Mesendoderm (in vitro differentiated cells): ENCODE measurements around the gene PPM1N.

Experiments used
- DNase-seq: peaks from one replicate; pipeline ENCODE4 v3.0.0; 2013
- H2AK5ac ChIP-seq: 2 replicates; pipeline ENCODE4 v1.6.1; 2013; ENCODE audit warnings: low read length, inconsistent platforms
- H2BK120ac ChIP-seq: 2 replicates; pipeline ENCODE4 v1.6.1; 2013; ENCODE audit warnings: low read depth, mild to moderate bottlenecking, low read length, moderate library complexity, mixed read lengths
- H2BK15ac ChIP-seq: replicated peaks from 2 replicates; pipeline ENCODE4 v1.6.1; 2013; ENCODE audit warnings: low read depth, mild to moderate bottlenecking, moderate library complexity
- H2BK5ac ChIP-seq: 2 replicates; pipeline ENCODE4 v1.6.1; 2013; ENCODE audit warnings: low read length, inconsistent platforms
- H3K18ac ChIP-seq: 2 replicates; pipeline ENCODE4 v1.6.1; 2013; ENCODE audit warnings: mild to moderate bottlenecking, low read length, mixed read lengths
- H3K23ac ChIP-seq: one replicate; pipeline ENCODE4 v1.6.1; 2013; ENCODE audit warnings: low read length
- H3K27ac ChIP-seq: 2 replicates; pipeline ENCODE4 v1.5.1; 2013; ENCODE audit warnings: low read depth, mild to moderate bottlenecking, inconsistent platforms, low read length, moderate library complexity
- H3K27me3 ChIP-seq: 2 replicates; pipeline ENCODE4 v1.6.1; 2013; ENCODE audit warnings: low read length, control low read depth, mild to moderate bottlenecking, inconsistent platforms; ENCODE audit not compliant: insufficient read depth, poor library complexity
- H3K36me3 ChIP-seq: 2 replicates; pipeline ENCODE4 v1.6.1; 2013; ENCODE audit warnings: low read length, inconsistent platforms; ENCODE audit not compliant: control insufficient read depth, insufficient read depth
- H3K4ac ChIP-seq: one replicate; pipeline ENCODE4 v1.6.1; 2013; ENCODE audit warnings: low read depth, mild to moderate bottlenecking, low read length, moderate library complexity
- H3K4me1 ChIP-seq: 2 replicates; pipeline ENCODE4 v1.6.1; 2013; ENCODE audit warnings: low read depth, low read length, inconsistent platforms; ENCODE audit not compliant: control insufficient read depth
- H3K4me2 ChIP-seq: 2 replicates; pipeline ENCODE4 v1.6.1; 2013; ENCODE audit warnings: low read length
- H3K4me3 ChIP-seq: 2 replicates; pipeline ENCODE4 v1.5.1; 2013; ENCODE audit warnings: mild to moderate bottlenecking, low read length
- H3K56ac ChIP-seq: one replicate; pipeline ENCODE4 v1.6.1; 2013; ENCODE audit warnings: low read length
- H3K79me1 ChIP-seq: 2 replicates; pipeline ENCODE4 v1.6.1; 2013; ENCODE audit warnings: low read length, inconsistent platforms
- H3K79me2 ChIP-seq: 2 replicates; pipeline ENCODE4 v1.6.1; 2013; ENCODE audit warnings: mild to moderate bottlenecking, low read length; ENCODE audit not compliant: control insufficient read depth, insufficient read depth
- H3K9ac ChIP-seq: 2 replicates; pipeline ENCODE4 v1.6.1; 2013; ENCODE audit warnings: low read length, inconsistent platforms
- H4K5ac ChIP-seq: one replicate; pipeline ENCODE4 v1.6.1; 2013; ENCODE audit warnings: low read length
- H4K8ac ChIP-seq: one replicate; pipeline ENCODE4 v1.6.1; 2013; ENCODE audit warnings: low read depth, mild to moderate bottlenecking, control low read depth, low read length, moderate library complexity
- WGBS: extraction: QIAGEN DNeasy Blood & Tissue Kit; methylation state at CpG from one replicate; pipeline ENCODE4 v1.1.7; 2013; ENCODE audit warnings: low lambda C conversion rate, missing lambda C conversion rate; ENCODE audit not compliant: insufficient coverage; ENCODE audit errors: extremely low coverage; 5-methylcytosine and 5-hydroxymethylcytosine counted together

PPM1N gene

GRCh38 chr19:45475537-45476291 lies 22.5 kb upstream of the PPM1N start:
- Histone ChIP-seq H3K4me1 (no peaks in the 10 kb centered on the region), H3K79me1 (no peaks in the 10 kb centered on the region), H3K56ac (no peak overlapping the region), H3K4me3 (no peak overlapping the region), H4K5ac (no peak overlapping the region), H3K4ac (no peak overlapping the region), H2BK15ac (no peak overlapping the region), H3K36me3 (no peaks in the 10 kb centered on the region), H3K27me3 (no peaks in the 10 kb centered on the region), H3K23ac (no peak overlapping the region), H3K9ac (no peak overlapping the region), H2AK5ac (no peak overlapping the region), H3K79me2 (no peaks in the 10 kb centered on the region), H3K4me2 (no peak overlapping the region), H3K27ac (no peak overlapping the region), H2BK5ac (no peak overlapping the region), H2BK120ac (no peak overlapping the region), H4K8ac (no peak overlapping the region), H3K18ac (no peak overlapping the region)
- no peak for DNase-seq
- WGBS: no CpG with 5 or more reads among the region's 6 CpGs

GRCh38 chr19:45476304-45476703 lies 21.9 kb upstream of the PPM1N start:
- no peak overlapping the region for H3K56ac ChIP-seq
- no peak overlapping the region for H3K18ac ChIP-seq
- no peak overlapping the region for H2AK5ac ChIP-seq
- H3K4ac ChIP-seq: no peak overlapping the region
- no peaks in the 10 kb centered on the region for H3K27me3 ChIP-seq
- no peak overlapping the region for H2BK5ac ChIP-seq
- no peak overlapping the region for H2BK120ac ChIP-seq
- H3K4me1 ChIP-seq: no peaks in the 10 kb centered on the region
- no peak overlapping the region for H3K4me3 ChIP-seq
- H4K5ac ChIP-seq: no peak overlapping the region
- no CpG with 5 or more reads among the region's 5 CpGs for WGBS
- H3K4me2 ChIP-seq: no peak overlapping the region
- H3K23ac ChIP-seq: no peak overlapping the region
- no peak for DNase-seq
- no peaks in the 10 kb centered on the region for H3K79me1 ChIP-seq
- H3K27ac ChIP-seq: no peak overlapping the region
- no peaks in the 10 kb centered on the region for H3K79me2 ChIP-seq
- H3K36me3 ChIP-seq: no peaks in the 10 kb centered on the region
- no peak overlapping the region for H3K9ac ChIP-seq
- no peak overlapping the region for H2BK15ac ChIP-seq
- H4K8ac ChIP-seq: no peak overlapping the region

GRCh38 chr19:45477186-45477585 lies 21.1 kb upstream of the PPM1N start:
- no peaks in the 10 kb centered on the region for H3K4me1 ChIP-seq
- H3K4me3 ChIP-seq: no peak overlapping the region
- no peak overlapping the region for H2AK5ac ChIP-seq
- no peak overlapping the region for H4K5ac ChIP-seq
- WGBS: no CpG with 5 or more reads among the region's 5 CpGs
- no peaks in the 10 kb centered on the region for H3K27me3 ChIP-seq
- H3K23ac ChIP-seq: no peak overlapping the region
- no peak overlapping the region for H3K18ac ChIP-seq
- H2BK15ac ChIP-seq: no peak overlapping the region
- no peak overlapping the region for H2BK5ac ChIP-seq
- no peak overlapping the region for H3K27ac ChIP-seq
- no peak overlapping the region for H3K4ac ChIP-seq
- H3K79me1 ChIP-seq: no peaks in the 10 kb centered on the region
- no peaks in the 10 kb centered on the region for H3K79me2 ChIP-seq
- H3K56ac ChIP-seq: peak overlapping the region; percentile 7
- no peak overlapping the region for H3K9ac ChIP-seq
- DNase-seq: no peak
- no peaks in the 10 kb centered on the region for H3K36me3 ChIP-seq
- no peak overlapping the region for H2BK120ac ChIP-seq
- no peak overlapping the region for H4K8ac ChIP-seq
- no peak overlapping the region for H3K4me2 ChIP-seq

GRCh38 chr19:45477713-45478453 lies 20.4 kb upstream of the PPM1N start:
- Histone ChIP-seq H3K79me1 (no peaks in the 10 kb centered on the region), H2BK15ac (no peak overlapping the region)

GRCh38 chr19:45478454-45479238 lies 19.6 kb upstream of the PPM1N start:
- no peaks in the 10 kb centered on the region for H3K79me2 ChIP-seq
- H3K4ac ChIP-seq: no peak overlapping the region
- no peak overlapping the region for H4K8ac ChIP-seq
- peak overlapping the region; percentile 34 for H3K18ac ChIP-seq
- H3K79me1 ChIP-seq: no peaks in the 10 kb centered on the region
- no peak overlapping the region for H2BK120ac ChIP-seq
- no CpG with 5 or more reads among the region's 39 CpGs for WGBS
- H2AK5ac ChIP-seq: no peak overlapping the region
- H2BK15ac ChIP-seq: no peak overlapping the region
- H3K23ac ChIP-seq: no peak overlapping the region
- no peak overlapping the region for H3K27ac ChIP-seq
- H3K4me2 ChIP-seq: peak overlapping the region; percentile 4
- H3K9ac ChIP-seq: peak overlapping the region; percentile 59
- H3K27me3 ChIP-seq: no peaks in the 10 kb centered on the region
- H3K56ac ChIP-seq: peak overlapping the region; percentile 80
- H4K5ac ChIP-seq: no peak overlapping the region
- H3K4me1 ChIP-seq: no peaks in the 10 kb centered on the region
- H3K4me3 ChIP-seq: peak overlapping the region; percentile 9
- no peak overlapping the region for H2BK5ac ChIP-seq
- peak; percentile 98 for DNase-seq
- no peaks in the 10 kb centered on the region for H3K36me3 ChIP-seq

More at GRCh38 chr19:45477713-45478453, 20.4 kb upstream of the PPM1N start:
- H2AK5ac ChIP-seq: no peak overlapping the region
- H3K9ac ChIP-seq: peak overlapping the region; percentile 14
- H3K79me2 ChIP-seq: no peaks in the 10 kb centered on the region
- H2BK120ac ChIP-seq: no peak overlapping the region
- no peak overlapping the region for H3K18ac ChIP-seq
- H3K4me3 ChIP-seq: no peak overlapping the region
- H3K36me3 ChIP-seq: no peaks in the 10 kb centered on the region
- H4K5ac ChIP-seq: no peak overlapping the region
- no CpG with 5 or more reads among the region's 12 CpGs for WGBS
- no peak overlapping the region for H2BK5ac ChIP-seq
- no peak overlapping the region for H4K8ac ChIP-seq
- H3K27me3 ChIP-seq: no peaks in the 10 kb centered on the region
- peak overlapping the region; percentile 7 for H3K4me2 ChIP-seq
- no peaks in the 10 kb centered on the region for H3K4me1 ChIP-seq
- no peak overlapping the region for H3K23ac ChIP-seq
- no peak overlapping the region for H3K56ac ChIP-seq
- H3K4ac ChIP-seq: no peak overlapping the region
- no peak overlapping the region for H3K27ac ChIP-seq
- peak; percentile 67 for DNase-seq
